ENCODE measurements around the gene GART.

GART gene

GRCh38 chr21:33552999-33553598 lies 11.2 kb upstream of the GART start:
- DNase-seq = no peak

DNA sequence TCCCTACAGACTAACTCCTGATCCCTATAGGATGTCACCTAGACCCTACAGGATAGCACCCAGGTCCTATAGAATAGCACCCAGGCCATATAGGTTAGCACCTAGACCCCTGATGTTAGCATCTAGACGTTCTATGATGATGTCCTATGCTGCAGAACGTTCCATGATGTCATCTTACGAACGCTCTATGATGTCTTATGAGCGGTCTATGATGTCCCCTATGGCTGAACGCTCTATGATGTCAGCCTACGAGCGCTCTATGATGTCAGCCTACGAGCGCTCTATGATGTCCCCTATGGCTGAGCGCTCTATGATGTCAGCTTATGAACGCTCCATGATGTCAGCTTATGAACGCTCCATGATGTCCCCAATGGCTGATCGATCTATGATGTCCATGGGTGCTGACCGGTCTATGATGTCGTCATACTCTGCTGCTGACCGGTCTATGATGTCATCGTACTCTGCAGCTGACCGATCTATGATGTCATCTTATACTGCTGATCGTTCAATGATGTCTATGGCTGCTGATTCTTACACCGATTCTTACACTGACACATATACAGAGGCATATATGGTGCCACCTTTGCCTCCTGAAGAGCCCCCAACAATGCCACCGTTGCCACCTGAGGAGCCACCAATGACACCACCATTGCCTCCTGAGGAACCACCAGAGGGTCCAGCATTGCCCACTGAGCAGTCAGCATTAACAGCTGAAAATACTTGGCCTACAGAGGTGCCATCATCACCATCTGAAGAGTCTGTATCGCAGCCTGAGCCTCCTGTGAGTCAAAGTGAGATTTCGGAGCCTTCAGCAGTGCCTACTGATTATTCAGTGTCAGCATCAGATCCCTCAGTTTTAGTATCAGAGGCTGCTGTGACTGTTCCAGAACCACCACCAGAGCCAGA lies 10.4 kb upstream of the GART start:
- no peak for DNase-seq

GRCh38 chr21:33551664-33552063 lies 9.7 kb upstream of the GART start:
- no peak for DNase-seq

- DNase-seq = no peak
Observed at GRCh38 chr21:33550772-33551660, 9.1 kb upstream of the GART start.

DNA sequence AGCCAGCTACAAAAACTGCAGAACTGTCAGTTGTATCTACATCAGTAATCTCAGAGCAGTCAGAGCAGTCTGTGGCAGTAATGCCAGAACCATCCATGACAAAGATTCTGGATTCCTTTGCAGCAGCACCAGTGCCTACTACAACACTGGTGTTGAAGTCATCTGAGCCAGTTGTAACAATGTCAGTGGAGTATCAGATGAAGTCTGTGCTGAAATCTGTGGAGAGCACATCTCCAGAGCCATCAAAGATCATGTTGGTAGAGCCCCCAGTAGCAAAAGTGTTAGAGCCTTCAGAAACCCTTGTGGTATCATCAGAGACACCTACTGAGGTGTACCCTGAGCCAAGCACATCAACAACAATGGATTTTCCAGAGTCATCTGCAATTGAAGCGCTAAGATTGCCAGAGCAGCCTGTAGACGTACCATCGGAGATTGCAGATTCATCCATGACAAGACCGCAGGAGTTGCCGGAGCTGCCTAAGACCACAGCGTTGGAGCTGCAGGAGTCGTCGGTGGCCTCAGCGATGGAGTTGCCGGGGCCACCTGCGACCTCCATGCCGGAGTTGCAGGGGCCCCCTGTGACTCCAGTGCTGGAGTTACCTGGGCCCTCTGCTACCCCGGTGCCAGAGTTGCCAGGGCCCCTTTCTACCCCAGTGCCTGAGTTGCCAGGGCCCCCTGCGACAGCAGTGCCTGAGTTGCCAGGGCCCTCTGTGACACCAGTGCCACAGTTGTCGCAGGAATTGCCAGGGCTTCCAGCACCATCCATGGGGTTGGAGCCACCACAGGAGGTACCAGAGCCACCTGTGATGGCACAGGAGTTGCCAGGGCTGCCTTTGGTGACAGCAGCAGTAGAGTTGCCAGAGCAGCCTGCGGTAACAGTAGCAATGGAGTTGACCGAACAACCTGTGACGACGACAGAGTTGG lies 8.2 kb upstream of the GART start:
- no peak for DNase-seq

GRCh38 chr21:33546086-33546485 lies 4.2 kb upstream of the GART start:
- DNase-seq = no peak

DNA sequence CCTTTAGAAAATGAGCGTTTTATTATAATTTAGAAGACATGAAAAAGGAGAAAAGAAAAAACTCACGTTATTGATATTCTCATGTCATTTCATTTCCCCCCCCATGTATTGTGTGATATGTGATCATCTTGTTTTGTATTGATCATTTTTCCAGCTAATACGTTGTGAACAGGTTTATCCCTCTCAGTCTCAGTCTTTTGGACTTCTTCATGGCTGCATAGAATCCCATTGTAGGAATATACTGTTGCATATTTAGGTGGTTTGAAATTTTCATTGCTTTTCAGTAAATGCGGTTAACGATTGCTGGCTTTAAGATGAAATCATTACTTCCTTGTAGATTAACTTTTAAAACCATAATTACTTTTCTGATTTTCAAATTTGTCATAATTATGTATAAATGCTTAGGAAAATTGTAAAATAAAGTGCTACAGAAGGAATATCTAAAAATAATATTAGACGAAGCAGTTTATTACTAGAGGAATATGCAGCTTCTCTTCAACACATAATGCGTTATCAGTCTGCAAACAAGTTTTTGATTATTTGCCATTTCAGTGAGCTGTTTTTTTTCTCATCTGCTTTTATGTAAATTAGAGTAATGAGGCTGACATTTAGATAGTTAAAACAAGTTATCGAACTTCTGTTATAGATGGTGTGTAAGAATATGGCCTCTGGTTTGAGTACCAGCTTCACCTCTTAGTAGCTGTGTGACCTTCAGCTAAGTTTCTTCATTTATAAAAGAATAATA lies 2.7 kb upstream of the GART start:
- DNase-seq = no peak

GRCh38 chr21:33543505-33544129 lies 1.7 kb upstream of the GART start:
- no peak for DNase-seq

- DNase-seq = peak; percentile 99
Observed at GRCh38 chr21:33542640-33543504, 955 bp upstream of the GART start, which contains the start of gene SON. Gene SON, plus strand, starts transcription at chr21:33543038. Its CDS starts 55 bp downstream, at chr21:33543093.

GRCh38 chr21:33541105-33541711 lies 709 bp downstream of the GART start:
- peak; percentile 7 for DNase-seq

DNA sequence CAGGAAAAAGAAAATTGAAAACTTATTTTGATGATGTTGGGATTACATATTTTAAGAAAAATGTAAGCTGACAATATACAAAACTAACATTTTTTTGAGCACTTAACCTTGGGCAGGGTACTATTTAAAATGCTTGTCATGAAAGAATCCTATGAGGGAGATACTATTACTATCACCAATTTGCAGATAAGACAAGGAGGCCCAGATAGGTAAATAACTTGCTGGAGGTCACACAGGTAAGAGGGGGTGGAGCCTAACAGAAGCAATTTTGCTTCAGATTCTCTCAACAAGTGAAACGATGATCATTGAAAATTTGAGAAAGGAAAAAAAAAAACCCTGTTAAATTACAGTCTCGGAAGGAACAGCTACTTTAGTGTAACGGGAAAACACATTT lies 1.2 kb downstream of the GART start:
- DNase-seq = no peak

DNA sequence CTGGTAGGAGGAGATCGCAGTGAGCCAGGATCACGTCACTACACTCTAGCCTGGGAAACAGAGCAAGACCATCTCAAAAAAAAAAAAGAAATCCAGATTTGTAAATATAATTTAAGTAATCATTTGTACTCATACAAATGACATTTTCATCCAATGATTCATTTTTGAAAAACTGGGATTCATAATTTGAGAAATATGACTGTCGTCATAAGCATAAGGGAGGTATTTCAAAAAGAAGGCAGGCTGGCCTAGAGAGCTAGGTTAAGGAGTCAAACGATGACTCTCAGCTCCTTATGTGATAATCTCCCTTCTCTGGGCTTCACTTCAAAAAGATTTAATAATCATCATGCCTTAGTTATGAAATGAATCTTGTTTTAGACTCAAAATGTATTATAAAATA lies 2.3 kb downstream of the GART start:
- peak; percentile 37 for DNase-seq

- DNase-seq = no peak
Observed at GRCh38 chr21:33537212-33537611, 4.7 kb downstream of the GART start.

DNA sequence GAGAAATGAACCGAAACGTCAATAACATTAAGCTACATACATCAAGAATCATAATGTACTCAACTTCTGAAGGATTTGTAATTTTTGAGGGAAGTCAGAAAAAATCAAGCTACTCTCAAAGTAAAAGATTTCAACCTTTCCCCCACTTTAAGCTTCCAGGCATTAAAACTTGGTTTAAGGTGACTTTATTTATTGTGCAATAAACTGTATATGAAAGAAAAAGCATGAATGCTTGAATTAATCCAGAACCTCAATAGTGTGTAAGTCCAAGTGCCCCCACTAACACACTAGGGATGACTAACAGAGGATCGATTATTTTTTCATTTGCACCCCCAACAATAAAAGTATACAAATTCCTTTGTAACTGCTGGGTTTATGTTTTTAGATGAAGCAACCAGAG lies 10.9 kb downstream of the GART start:
- no peak for DNase-seq

- DNase-seq = no peak
Observed at GRCh38 chr21:33522953-33523349, 19.0 kb downstream of the GART start.

GRCh38 chr21:33522297-33522952 lies 19.5 kb downstream of the GART start:
- no peak for DNase-seq

DNA sequence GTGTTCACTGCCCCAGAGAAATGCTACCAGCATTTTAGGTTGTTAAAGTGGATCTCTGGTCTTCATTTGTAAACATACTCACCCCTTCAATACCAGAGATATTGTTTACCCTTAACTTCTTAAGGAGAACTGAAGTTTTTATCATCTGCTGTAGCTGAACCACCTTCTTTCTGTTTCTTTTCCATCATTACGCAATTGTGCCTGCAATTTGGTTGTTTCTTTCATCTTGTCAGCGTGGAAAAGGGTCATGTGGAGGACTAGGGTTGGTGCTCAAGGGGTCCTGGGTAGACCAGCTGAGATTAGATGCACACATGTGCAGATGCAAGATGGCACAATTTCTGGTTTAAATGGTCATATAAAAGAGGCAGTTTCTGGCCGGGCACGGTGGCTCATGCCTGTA lies 23.0 kb downstream of the GART start:
- no peak for DNase-seq

- peak; percentile 12 for DNase-seq
Observed at GRCh38 chr21:33514229-33514628, 27.7 kb downstream of the GART start.

GRCh38 chr21:33512481-33512880 lies 29.4 kb downstream of the GART start:
- DNase-seq = no peak

All from fibroblast of skin of right quadriceps (primary cell).